Measurements from ENCODE around the gene FAM200C.

DNA sequence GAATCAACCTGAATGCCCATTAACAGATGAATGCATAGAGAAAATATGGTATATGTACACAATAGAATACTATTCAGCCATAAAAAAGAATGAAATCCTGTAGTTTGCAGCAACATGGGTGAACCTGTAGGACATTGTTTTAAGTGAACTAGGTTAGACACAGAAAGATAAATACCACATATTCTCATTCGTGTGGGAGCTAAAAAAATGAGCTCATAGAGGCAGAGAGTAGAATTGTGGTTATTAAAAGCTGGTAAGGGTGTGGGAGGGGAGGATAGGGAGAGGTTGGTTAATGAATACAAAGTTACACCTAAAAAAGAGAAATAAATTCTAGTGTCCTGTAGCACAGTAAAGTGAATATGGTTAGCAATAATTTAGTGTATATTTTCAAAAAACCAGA, 45.3 kb upstream of the FAM200C start:
- TF ChIP-seq EZH2 (IDR thresholded peaks at IDR 0.05; ENCODE audit: low read length): no peak
- no peak for TF ChIP-seq CTCF (optimal IDR thresholded peaks at IDR 0.05 in 1 of 3, IDR thresholded peaks at IDR 0.05 in 1 of 3, conservative IDR thresholded peaks at IDR 0.05 in 1 of 3; ENCODE audit: extremely low read depth in 1 of 3, insufficient read depth in 2 of 3, low read length in 3 of 3)

All from keratinocyte (primary cell).